Stimulated activated CD4-positive, alpha-beta T cell treated with anti-CD3 and anti-CD28 coated beads, Interleukin-12 subunit alpha, Interleukin-12 subunit beta, amount 100 ng/mL, for 48 hours (primary cell): ENCODE data around the gene GAL3ST2.

ENCODE experiments used
- DNase-seq, 3 donors: peaks; one replicate each; pipeline ENCODE4 v3.0.0-alpha.2; 2020; ENCODE audit warnings: low read depth in 2 of 3, low spot score in 1 of 3

Gene GAL3ST2

GRCh38 chr2:241843321-241844065, 66.9 kb downstream of the GAL3ST2 start:
- DNase-seq, result no peak

GRCh38 chr2:241844066-241844728, 67.6 kb downstream of the GAL3ST2 start:
- DNase-seq, result peak; percentile 80 to 88 (median 81)

GRCh38 chr2:241844831-241845578, 68.4 kb downstream of the GAL3ST2 start:
- no peak for DNase-seq

GRCh38 chr2:241846406-241846805, 69.8 kb downstream of the GAL3ST2 start:
- no peak for DNase-seq

- no peak for DNase-seq
Measured at GRCh38 chr2:241848761-241849615, 72.4 kb downstream of the GAL3ST2 start.

- DNase-seq, result no peak
Measured at GRCh38 chr2:241849616-241850543, 73.3 kb downstream of the GAL3ST2 start.

GRCh38 chr2:241850544-241851324, 74.1 kb downstream of the GAL3ST2 start:
- no peak for DNase-seq

GRCh38 chr2:241851325-241852115, 74.9 kb downstream of the GAL3ST2 start:
- no peak for DNase-seq

GRCh38 chr2:241852116-241852980, 75.7 kb downstream of the GAL3ST2 start:
- no peak for DNase-seq

GRCh38 chr2:241852981-241853631, 76.5 kb downstream of the GAL3ST2 start:
- DNase-seq, result no peak
